Right atrium auricular region (tissue), 2 donors: ENCODE results near the gene TLE3. TPM values are rescaled to one million over a fixed set of nuclear protein-coding genes. Genes with fewer than 3 reads are reported as not detected.

Experiments used
- DNase-seq: peaks from one replicate; pipeline ENCODE4 v3.0.0-alpha.2; 2019; ENCODE audit warnings: low spot score
- H3K27ac ChIP-seq, 2 donors: fragments of 200-600 bp; sonication (generic); 1 replicate in 1 of 2; 2 replicates in 1 of 2; pipeline ENCODE4 v1.5.1; 2016 to 2019
- H3K27me3 ChIP-seq, 2 donors: fragments of 200-600 bp; sonication (generic); one replicate each; pipeline versions ENCODE4 v1.5.1 to v1.6.0; 2017 to 2019
- H3K36me3 ChIP-seq: fragments of 200-600 bp; sonication (generic); one replicate; pipeline ENCODE4 v1.5.1; 2016
- H3K4me1 ChIP-seq, 2 donors: fragments of 200-600 bp; sonication (generic); one replicate each; pipeline versions ENCODE4 v1.5.1 to v1.6.0; 2017 to 2019
- H3K4me3 ChIP-seq, 2 donors: fragments of 200-600 bp; sonication (generic); 1 replicate in 1 of 2; 2 replicates in 1 of 2; pipeline ENCODE4 v1.5.1; 2017 to 2019; ENCODE audit warnings: mild to moderate bottlenecking in 1 of 2, moderate library complexity in 1 of 2
- H3K9me3 ChIP-seq, 2 donors: fragments of 200-600 bp; sonication (generic); one replicate each; pipeline ENCODE4 v1.5.1; 2019
- CTCF ChIP-seq, 2 donors: fragments of 200-600 bp; sonication (generic); IDR thresholded peaks; one replicate each; pipeline ENCODE4 v1.5.1; 2019; ENCODE audit warnings: antibody characterized with exemption in 2 of 2
- total RNA-seq, 2 donors: library from RNA; depleted of rRNA; stranded (reverse); fragments of >200 nt; gene quantifications; one replicate each; pipeline ENCODE4 v1.1.0, GENCODE V29; 2016

TLE3 gene
- total RNA-seq, 2 donors from 2014 or later, result 23.3 to 61.7 TPM

- peaks cover 0 to 65% of the 10 kb centered on the region in 2 donors for H3K4me1 ChIP-seq
- DNase-seq, result no peak
- no peak for TF ChIP-seq CTCF (IDR thresholded peaks at IDR 0.05)
- H3K9me3 ChIP-seq, result no peaks in the 10 kb centered on the region
- no peak overlapping the region for H3K27ac ChIP-seq
- H3K4me3 ChIP-seq, result no peak overlapping the region
- peaks cover 50% of the 10 kb centered on the region for H3K36me3 ChIP-seq
- H3K27me3 ChIP-seq, result no peaks in the 10 kb centered on the region
Observed at GRCh38 chr15:70066004-70066403, 31.7 kb downstream of the TLE3 start.

- no peaks in the 10 kb centered on the region for H3K27me3 ChIP-seq
- no peak overlapping the region for H3K27ac ChIP-seq
- H3K9me3 ChIP-seq, result no peaks in the 10 kb centered on the region
- H3K36me3 ChIP-seq, result peaks cover 48% of the 10 kb centered on the region
- H3K4me1 ChIP-seq, result peaks cover 0 to 63% of the 10 kb centered on the region in 2 donors
- TF ChIP-seq CTCF (IDR thresholded peaks at IDR 0.05), result no peak
- H3K4me3 ChIP-seq, result no peak overlapping the region
- no peak for DNase-seq
Observed at GRCh38 chr15:70065006-70065722, 32.6 kb downstream of the TLE3 start.

GRCh38 chr15:70064441-70064840 is 33.3 kb downstream of the TLE3 start:
- Histone ChIP-seq H3K4me3 (no peak overlapping the region), H3K36me3 (peaks cover 49% of the 10 kb centered on the region), H3K27ac (no peak overlapping the region), H3K9me3 (no peaks in the 10 kb centered on the region), H3K27me3 (no peaks in the 10 kb centered on the region), H3K4me1 (peaks cover 0 to 56% of the 10 kb centered on the region in 2 donors)
- no peak for DNase-seq
- no peak for TF ChIP-seq CTCF (IDR thresholded peaks at IDR 0.05)

- H3K4me1 ChIP-seq, result peaks cover 0 to 55% of the 10 kb centered on the region in 2 donors
- no peak overlapping the region for H3K4me3 ChIP-seq
- TF ChIP-seq CTCF (IDR thresholded peaks at IDR 0.05), result no peak
- no peak for DNase-seq
- H3K27me3 ChIP-seq, result no peaks in the 10 kb centered on the region
- no peaks in the 10 kb centered on the region for H3K9me3 ChIP-seq
- H3K27ac ChIP-seq, result peak overlapping the region in 1 of 2 donors; percentile 58
- peaks cover 50% of the 10 kb centered on the region for H3K36me3 ChIP-seq
Observed at GRCh38 chr15:70063980-70064379, 33.7 kb downstream of the TLE3 start.

GRCh38 chr15:70063261-70063925 is 34.3 kb downstream of the TLE3 start:
- Histone ChIP-seq H3K9me3 (no peaks in the 10 kb centered on the region), H3K36me3 (peaks cover 50% of the 10 kb centered on the region), H3K27ac (peak overlapping the region; percentile 53 to 58), H3K4me3 (no peak overlapping the region), H3K4me1 (peaks cover 0 to 55% of the 10 kb centered on the region in 2 donors), H3K27me3 (no peaks in the 10 kb centered on the region)
- no peak for DNase-seq
- no peak for TF ChIP-seq CTCF (IDR thresholded peaks at IDR 0.05)
